T-cell (primary cell): ENCODE data around the gene ISY1. TPM values are rescaled to one million over a fixed set of nuclear protein-coding genes. Genes with fewer than 3 reads are reported as not detected.
A peak's percentile ranks its signal among the peaks of the same experiment; 100 is the strongest.

Experiments
- ATAC-seq, 4 experiments: fragments of 200-7000 bp in 3 of 4; fragments of 150-1000 bp in 1 of 4; cut with Tn5 transposase; replicated peaks in 1 of 4; 1 replicate in 3 of 4; 2 replicates in 1 of 4; pipeline ENCODE4 v1.10.0; 2021; ENCODE audit warnings: moderate library complexity in 3 of 4, mild to moderate bottlenecking in 2 of 4, moderate number of reproducible peaks in 1 of 4
- CTCF ChIA-PET, 2 donors: fragments of 300-600 bp; sonication (Branson Sonifier 250); formaldehyde crosslinking; loops; one replicate each; lab custom pipeline; 2022; ENCODE audit warnings: antibody characterized with exemption in 2 of 2; lab: Charles Lee
- POLR2A ChIA-PET, 2 donors: fragments of 300-600 bp; sonication (Branson Sonifier 250); formaldehyde crosslinking; loops; one replicate each; lab custom pipeline; 2022; ENCODE audit warnings: antibody characterized with exemption in 2 of 2; lab: Charles Lee
- DNase-seq, 35 experiments: peaks; one replicate each; pipeline versions ENCODE4 v3.0.0 to v3.0.0-alpha.2; 2013 to 2023
- H3K27ac ChIP-seq: one replicate; pipeline ENCODE4 v1.5.1; 2013; ENCODE audit warnings: low read length
- H3K27me3 ChIP-seq, 2 experiments: replicated peaks in 1 of 2; 1 replicate in 1 of 2; 2 replicates in 1 of 2; pipeline versions ENCODE4 v1.6.1 to v1.7.0; 2013; ENCODE audit warnings: low read length in 1 of 2, mixed read lengths in 1 of 2; ENCODE audit not compliant: control insufficient read depth in 2 of 2, insufficient read depth in 2 of 2; ENCODE audit errors: extremely low read depth in 1 of 2
- H3K36me3 ChIP-seq, 2 donors: 1 replicate in 1 of 2; 2 replicates in 1 of 2; pipeline versions ENCODE4 v1.6.1 to v1.7.0; 2013; ENCODE audit warnings: low read length in 1 of 2; ENCODE audit not compliant: control insufficient read depth in 2 of 2, insufficient read depth in 1 of 2; ENCODE audit errors: extremely low read depth in 1 of 2
- H3K4me1 ChIP-seq, 2 experiments: 1 replicate in 1 of 2; 2 replicates in 1 of 2; pipeline versions ENCODE4 v1.6.1 to v1.7.0; 2013; ENCODE audit warnings: low read length in 2 of 2, mixed read lengths in 1 of 2; ENCODE audit not compliant: insufficient read depth in 2 of 2, control insufficient read depth in 1 of 2; ENCODE audit errors: extremely low read depth in 1 of 2
- H3K4me3 ChIP-seq, 2 donors: 1 replicate in 1 of 2; 2 replicates in 1 of 2; pipeline versions ENCODE4 v1.5.1 to v1.7.0; 2013; ENCODE audit warnings: mild to moderate bottlenecking in 2 of 2, low read length in 1 of 2, moderate library complexity in 1 of 2; ENCODE audit not compliant: control insufficient read depth in 1 of 2; ENCODE audit errors: extremely low read depth in 1 of 2
- H3K9me3 ChIP-seq: 2 replicates; pipeline ENCODE4 v1.7.0; 2013
- H3K27ac Mint-ChIP-seq, 2 donors: one replicate each; pipeline ENCODE4 v1.8.0; 2020 to 2021; ENCODE audit warnings: mild to moderate bottlenecking in 2 of 2, mixed read lengths in 2 of 2
- H3K27me3 Mint-ChIP-seq, 2 donors: one replicate each; pipeline ENCODE4 v1.8.0; 2021 to 2022; ENCODE audit warnings: mixed read lengths in 2 of 2
- H3K36me3 Mint-ChIP-seq: one replicate; pipeline ENCODE4 v1.8.0; 2021; ENCODE audit warnings: mixed read lengths
- H3K4me1 Mint-ChIP-seq, 3 donors: one replicate each; pipeline ENCODE4 v1.8.0; 2020 to 2022; ENCODE audit warnings: mixed read lengths in 3 of 3, mild to moderate bottlenecking in 1 of 3
- H3K4me3 Mint-ChIP-seq, 3 donors: one replicate each; pipeline ENCODE4 v1.8.0; 2020 to 2022; ENCODE audit warnings: mild to moderate bottlenecking in 3 of 3, mixed read lengths in 3 of 3, moderate library complexity in 3 of 3
- H3K9me3 Mint-ChIP-seq, 3 donors: one replicate each; pipeline ENCODE4 v1.8.0; 2020 to 2022; ENCODE audit warnings: mixed read lengths in 3 of 3
- WGBS: methylation state at CpG from one replicate; pipeline ENCODE4 v1.1.5; 2013; ENCODE audit warnings: missing lambda C conversion rate; ENCODE audit not compliant: insufficient coverage; 5-methylcytosine and 5-hydroxymethylcytosine counted together
- total RNA-seq, 35 experiments: library from RNA in 6 of 35; stranded (reverse) in 6 of 35; fragments of 120-200 nt in 1 of 35; gene quantifications; one replicate each; pipeline versions ENCODE4 v1.2.1 to v1.2.4 and lab custom pipeline; 2013 to 2026

ISY1 gene
- total RNA-seq, 5 donors from 2014 or later (not counting 1 experiment from before 2014, with no cell fraction given) = 34.8 to 42.0 (median 35.9) TPM

DNA sequence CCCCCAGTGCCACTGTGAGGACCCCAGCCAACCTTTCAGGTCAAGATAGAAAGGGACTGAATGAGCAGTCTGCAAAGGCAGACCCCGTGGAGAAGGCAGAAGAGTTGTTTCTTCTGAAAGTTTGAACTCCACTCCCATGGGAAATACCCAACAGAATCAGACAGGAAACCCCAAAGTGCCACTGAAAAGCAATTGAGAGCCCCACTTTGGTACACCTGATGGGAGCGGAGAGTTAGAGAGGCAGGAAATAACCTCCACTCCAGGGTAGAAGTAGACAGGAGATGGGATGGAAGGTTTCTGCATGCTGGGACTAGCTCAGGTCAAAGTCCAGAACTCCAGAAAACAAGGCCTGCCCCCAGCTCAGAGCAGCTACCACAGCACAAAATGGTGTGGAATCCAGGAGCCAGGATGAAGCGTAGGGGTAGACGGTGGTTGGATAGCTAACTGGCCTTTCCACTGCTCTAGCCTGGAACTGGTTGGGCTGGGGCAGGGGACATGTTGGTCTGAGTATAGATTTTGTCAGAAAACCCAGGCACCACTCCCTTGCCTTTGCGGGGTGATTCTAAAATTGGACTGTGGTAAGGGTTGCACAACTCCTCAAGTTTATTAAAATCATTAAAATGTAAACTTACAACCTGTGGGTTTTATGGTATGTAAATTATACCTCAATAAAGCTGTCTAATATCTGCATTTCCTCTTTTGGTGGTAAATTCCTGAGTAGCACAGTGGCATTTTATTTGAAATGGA lies 37.4 kb downstream of the ISY1 start:
- CTCF ChIA-PET = interaction anchor here in 1 of 2 donors (0.6 to 1.2 kb wide), 6 partner anchors 59 to 182 kb away, joined by 3 to 4 read pairs (median 3); no protein-coding TSS in a partner anchor
- POLR2A ChIA-PET = interaction anchor here in 1 of 2 donors (0.6 to 1.4 kb wide), 3 partner anchors 21 to 57 kb away, joined by 3 to 8 read pairs (median 3); no protein-coding TSS in a partner anchor
- H3K27me3 ChIP-seq = no peaks in the 10 kb centered on the region
- Mint-ChIP-seq H3K4me3 (peak overlapping the region; percentile 5 to 83 (median 79)), H3K9me3 (no peaks in the 10 kb centered on the region), H3K4me1 (peaks cover 13 to 37% (median 31%) of the 10 kb centered on the region in 3 donors), H3K36me3 (peaks cover 5% of the 10 kb centered on the region), H3K27me3 (no peaks in the 10 kb centered on the region), H3K27ac (peak overlapping the region; percentile 81)
- no peak overlapping the region for H3K4me3 ChIP-seq
- no peaks in the 10 kb centered on the region for H3K9me3 ChIP-seq
- H3K36me3 ChIP-seq = peaks cover 0 to 12% of the 10 kb centered on the region in 2 donors
- DNase-seq (peak in 2 of 35 experiments; percentile 21 to 67), ATAC-seq (no peak)
- H3K4me1 ChIP-seq = peaks cover 3 to 41% of the 10 kb centered on the region in 2 experiments
- WGBS = 46% methylated on average over 3 of the region's 5 CpGs
- H3K27ac ChIP-seq = peak overlapping the region; percentile 68

DNA sequence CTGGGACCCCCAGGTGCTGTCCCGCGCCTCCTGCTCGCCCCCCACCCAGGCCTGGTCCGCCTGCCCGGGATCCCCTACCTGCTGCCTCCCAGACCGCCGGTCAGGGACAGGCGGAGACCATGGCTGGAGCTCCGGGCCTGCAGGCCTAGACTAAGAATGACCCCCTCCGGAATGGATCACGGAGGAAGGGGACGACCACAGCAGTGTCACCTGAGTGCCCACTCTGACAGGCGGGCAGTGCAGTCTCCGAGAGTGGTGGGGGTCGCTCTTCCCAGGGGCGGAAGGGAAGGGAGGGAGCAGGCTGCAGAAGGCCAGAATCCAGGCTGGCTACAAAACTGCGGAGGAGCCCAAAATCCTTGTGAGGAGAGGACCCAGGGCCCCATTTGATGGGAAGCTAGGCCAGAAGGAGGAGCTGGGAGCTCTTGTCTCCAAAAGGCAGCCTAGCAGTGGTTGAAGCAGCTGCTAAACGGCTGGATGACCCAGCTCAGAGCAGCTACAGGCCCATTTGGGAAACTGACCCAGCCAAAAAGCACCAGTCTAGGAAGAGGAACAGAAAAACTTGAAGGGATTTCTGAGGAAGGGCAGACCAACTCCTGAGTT lies 38.4 kb downstream of the ISY1 start:
- H3K27ac Mint-ChIP-seq = peak overlapping the region; percentile 81
- H3K27me3 ChIP-seq = no peaks in the 10 kb centered on the region
- DNase-seq (peak in 2 of 35 experiments; percentile 15 to 42), ATAC-seq (no peak)
- no peaks in the 10 kb centered on the region for H3K9me3 Mint-ChIP-seq
- H3K9me3 ChIP-seq = no peaks in the 10 kb centered on the region
- peaks cover 13 to 51% of the 10 kb centered on the region in 2 experiments for H3K4me1 ChIP-seq
- H3K27ac ChIP-seq = peak overlapping the region; percentile 68
- peaks cover 23 to 47% (median 41%) of the 10 kb centered on the region in 3 donors for H3K4me1 Mint-ChIP-seq
- POLR2A ChIA-PET = interaction anchor here (0.5 to 1.4 kb wide), 7 partner anchors 21 to 302 kb away, joined by 3 to 8 read pairs (median 3); partner anchors contain the start of gene CFAP92 (in 1 of the 2)
- no peak overlapping the region for H3K4me3 ChIP-seq
- CTCF ChIA-PET = interaction anchor here (0.5 to 1.2 kb wide), 6 partner anchors 60 to 124 kb away, joined by 3 to 10 read pairs (median 4); no protein-coding TSS in a partner anchor
- H3K27me3 Mint-ChIP-seq = no peaks in the 10 kb centered on the region
- H3K36me3 Mint-ChIP-seq = peaks cover 11% of the 10 kb centered on the region
- peak overlapping the region; percentile 67 to 83 (median 79) for H3K4me3 Mint-ChIP-seq
- WGBS = 91% methylated on average over 15 of the region's 18 CpGs
- peaks cover 2 to 9% of the 10 kb centered on the region in 2 donors for H3K36me3 ChIP-seq

DNA sequence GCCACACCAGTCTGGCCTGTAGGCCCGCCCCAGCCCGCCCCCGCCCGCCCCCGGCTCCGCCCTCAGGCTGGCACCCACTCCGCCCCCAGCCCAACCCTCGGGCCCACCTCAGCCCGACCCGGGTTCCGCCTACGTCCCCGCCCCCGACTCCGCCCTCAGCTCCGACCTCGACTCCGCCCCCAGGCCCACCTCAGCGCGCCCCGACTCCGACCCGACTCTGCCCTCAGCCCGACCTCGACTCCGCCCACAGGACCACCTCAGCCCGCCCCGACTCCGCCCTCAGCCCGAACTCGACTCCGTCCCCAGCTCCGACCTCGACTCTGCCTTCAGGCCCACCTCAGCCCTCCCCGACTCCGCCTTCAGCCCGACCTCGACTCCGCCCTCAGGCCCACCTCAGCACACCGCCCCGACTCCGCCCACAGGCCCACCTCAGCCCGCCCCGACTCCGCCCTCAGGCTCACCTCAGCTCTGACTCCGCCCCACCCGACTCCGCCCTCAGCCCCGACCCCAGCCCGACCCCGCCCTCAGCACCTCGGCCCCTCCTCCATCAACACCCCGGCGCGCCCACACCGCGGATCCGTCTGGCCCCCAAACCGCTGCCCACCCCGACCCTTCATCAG lies 39.0 kb downstream of the ISY1 start, which contains the start of gene RAB43:
Gene RAB43 (minus strand): TSS at position 13 of the 620 bp plus-strand sequence. CDS start 315 bp downstream, outside the sequence.
- H3K9me3 ChIP-seq = no peaks in the 10 kb centered on the region
- peaks cover 19 to 57% of the 10 kb centered on the region in 2 experiments for H3K4me1 ChIP-seq
- H3K27me3 ChIP-seq = no peaks in the 10 kb centered on the region
- DNase-seq = peak; percentile 68 to 93 (median 84)
- Mint-ChIP-seq H3K4me3 (peak within 1 kb of the TSS; percentile 83 to 93 (median 90)), H3K9me3 (no peaks in the 10 kb centered on the region), H3K36me3 (peaks cover 14% of the 10 kb centered on the region), H3K4me1 (peaks cover 29 to 52% (median 47%) of the 10 kb centered on the region in 3 donors), H3K27me3 (no peaks in the 10 kb centered on the region), H3K27ac (peak within 1 kb of the TSS; percentile 98 to 99)
- WGBS = 5% methylated on average over 52 of the region's 60 CpGs
- H3K4me3 ChIP-seq = peak within 1 kb of the TSS; percentile 97 to 98
- ATAC-seq = peak; percentile 55 to 71 (median 60)
- ChIA-PET POLR2A (interaction anchor here (0.6 to 1.4 kb wide), 8 partner anchors 20 to 454 kb away, joined by 3 to 8 read pairs (median 4); partner anchors contain the start of gene CFAP92 (in 1 of the 2)), CTCF (interaction anchor here (0.5 to 1.2 kb wide), 10 partner anchors 52 to 370 kb away, joined by 3 to 10 read pairs (median 3); no protein-coding TSS in a partner anchor)
- H3K27ac ChIP-seq = peak within 1 kb of the TSS; percentile 75
- H3K36me3 ChIP-seq = peaks cover 4 to 12% of the 10 kb centered on the region in 2 donors

DNA sequence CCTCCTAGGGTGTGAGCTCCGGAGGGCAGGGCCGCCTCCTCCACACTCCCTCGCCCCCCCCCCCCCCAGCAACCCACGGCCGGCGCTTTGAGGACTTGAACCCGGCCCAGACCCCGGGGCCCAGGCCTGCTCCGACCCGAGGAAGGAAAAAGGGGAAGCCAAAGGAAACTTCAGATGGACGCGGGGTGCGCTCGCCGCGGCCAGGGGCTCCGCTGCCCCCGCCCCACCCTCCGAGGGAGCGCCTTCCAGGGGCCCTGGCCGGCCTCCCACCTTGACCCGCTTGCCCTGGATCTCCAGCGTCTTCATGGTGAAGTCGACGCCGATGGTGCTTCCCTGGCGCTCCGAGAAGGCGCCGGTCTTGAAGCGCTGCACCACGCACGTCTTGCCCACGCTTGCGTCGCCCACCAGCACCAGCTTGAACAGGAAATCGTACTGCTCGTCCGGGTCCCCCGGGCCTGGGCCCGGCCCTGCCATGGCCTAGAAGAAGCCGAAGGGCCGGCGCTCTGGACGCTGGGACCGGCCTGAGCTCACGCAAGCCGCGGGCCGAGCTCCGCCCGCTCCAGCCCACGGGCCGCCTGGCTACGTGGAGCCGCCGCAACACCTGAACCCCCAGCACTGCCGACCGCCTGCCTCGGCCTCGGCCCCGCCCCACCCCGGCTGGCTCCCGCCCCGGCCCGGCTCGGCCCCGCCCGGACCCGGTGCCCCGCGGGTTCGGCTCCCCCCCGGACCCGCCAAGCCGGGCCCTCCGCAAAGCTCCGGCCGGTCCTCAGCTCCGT lies 39.7 kb downstream of the ISY1 start:
- no peaks in the 10 kb centered on the region for H3K27me3 ChIP-seq
- peaks cover 25 to 63% of the 10 kb centered on the region in 2 experiments for H3K4me1 ChIP-seq
- Mint-ChIP-seq H3K36me3 (peaks cover 20% of the 10 kb centered on the region), H3K9me3 (no peaks in the 10 kb centered on the region), H3K27ac (peak overlapping the region; percentile 98 to 99), H3K27me3 (no peaks in the 10 kb centered on the region), H3K4me1 (peaks cover 35 to 54% (median 52%) of the 10 kb centered on the region in 3 donors), H3K4me3 (peak overlapping the region; percentile 83 to 93 (median 90))
- 0% methylated on average over 50 of the region's 80 CpGs for WGBS
- peak overlapping the region; percentile 75 for H3K27ac ChIP-seq
- CTCF ChIA-PET = interaction anchor here (0.6 to 2.0 kb wide), 15 partner anchors 40 to 370 kb away, joined by 3 to 11 read pairs (median 4); partner anchors contain the start of gene ISY1 (in 1 of the 2)
- H3K9me3 ChIP-seq = no peaks in the 10 kb centered on the region
- H3K4me3 ChIP-seq = peak overlapping the region; percentile 97 to 98
- DNase-seq (peak in 29 of 35 experiments; percentile 33 to 64 (median 44)), ATAC-seq (peak; percentile 14 to 45 (median 30))
- H3K36me3 ChIP-seq = peaks cover 4 to 12% of the 10 kb centered on the region in 2 donors
- POLR2A ChIA-PET = interaction anchor here (0.6 to 1.1 kb wide), 6 partner anchors 63 to 455 kb away, joined by 3 to 4 read pairs (median 3); partner anchors contain the start of gene CNBP (in 1 of the 2)

DNA sequence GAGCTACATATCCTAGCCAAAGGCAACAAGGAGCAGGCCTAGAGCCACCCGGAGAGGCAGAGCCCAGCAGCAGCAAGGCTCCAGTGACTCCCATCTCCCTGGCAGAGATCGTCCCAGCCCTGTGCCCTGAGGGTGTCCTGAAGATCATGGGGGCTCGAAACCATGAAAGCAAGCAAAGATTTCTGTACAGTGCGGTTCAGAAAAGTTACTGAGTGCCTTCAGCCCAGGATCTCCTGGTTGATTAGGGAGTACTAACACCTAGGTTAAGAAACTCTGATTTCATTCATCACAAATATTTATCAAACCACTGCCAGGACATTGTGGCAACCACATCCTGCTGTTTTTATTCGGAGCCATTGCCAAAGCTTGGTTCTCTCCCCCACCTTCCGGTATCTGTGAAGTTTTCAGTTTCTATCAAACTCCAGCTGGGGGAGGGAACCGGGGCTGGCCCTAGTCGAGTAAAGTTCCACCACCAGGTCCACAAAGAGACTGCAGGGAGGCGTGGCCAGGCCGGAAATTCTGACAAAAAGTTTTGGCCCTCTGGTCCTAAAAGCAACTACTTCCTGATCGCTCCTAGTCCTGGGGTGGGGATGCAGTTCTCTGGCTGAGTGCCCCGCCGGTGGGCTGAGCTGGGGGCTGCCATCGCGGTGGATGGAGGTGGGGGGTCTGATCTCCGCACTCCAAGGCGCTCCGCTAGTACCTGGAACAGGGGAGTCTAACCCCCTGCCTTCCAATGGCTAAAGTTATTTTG lies 40.4 kb downstream of the ISY1 start:
- peak overlapping the region; percentile 97 to 98 for H3K4me3 ChIP-seq
- Mint-ChIP-seq H3K27me3 (no peaks in the 10 kb centered on the region), H3K36me3 (peaks cover 21% of the 10 kb centered on the region), H3K9me3 (no peaks in the 10 kb centered on the region), H3K4me1 (peaks cover 40 to 60% (median 58%) of the 10 kb centered on the region in 3 donors), H3K27ac (peak overlapping the region; percentile 98 to 99), H3K4me3 (peak overlapping the region; percentile 83 to 93 (median 90))
- peaks cover 31 to 71% of the 10 kb centered on the region in 2 experiments for H3K4me1 ChIP-seq
- DNase-seq (peak; percentile 79 to 95 (median 91)), ATAC-seq (peak; percentile 59 to 68 (median 64))
- H3K36me3 ChIP-seq = peaks cover 4 to 16% of the 10 kb centered on the region in 2 donors
- CTCF ChIA-PET = interaction anchor here (0.6 to 2.0 kb wide), 12 partner anchors 26 to 188 kb away, joined by 3 to 11 read pairs (median 6); partner anchors contain the start of gene ISY1 (in 1 of the 2)
- 0% methylated on average over 12 of the region's 18 CpGs for WGBS
- POLR2A ChIA-PET = interaction anchor here (0.5 to 1.1 kb wide), 6 partner anchors 25 to 317 kb away, joined by 3 to 4 read pairs (median 3); partner anchors contain the start of gene CNBP (in 1 of the 2)
- H3K9me3 ChIP-seq = no peaks in the 10 kb centered on the region
- no peaks in the 10 kb centered on the region for H3K27me3 ChIP-seq
- H3K27ac ChIP-seq = peak overlapping the region; percentile 75
